GM12801 (cell line): Measurements from ENCODE around the gene SKA2.

ENCODE experiments used
- CTCF ChIP-seq: IDR thresholded peaks from one replicate; pipeline ENCODE4 v1.5.1; 2011; ENCODE audit warnings: control low read depth; ENCODE audit not compliant: insufficient read length; ENCODE audit errors: extremely low read depth

SKA2 gene

GRCh38 chr17:59107306-59107670, 47.7 kb downstream of the SKA2 start:
- TF ChIP-seq CTCF, result no peak

GRCh38 chr17:59106463-59107305, 48.3 kb downstream of the SKA2 start, which contains the start of gene TRIM37:
Gene TRIM37, minus strand, starts transcription at chr17:59106880. Its CDS starts 419 bp downstream, at chr17:59106461.
- no peak for TF ChIP-seq CTCF

GRCh38 chr17:59105852-59106462, 49.0 kb downstream of the SKA2 start:
- TF ChIP-seq CTCF, result no peak

- TF ChIP-seq CTCF, result no peak
These were observed 53.8 kb downstream of the SKA2 start for GRCh38 chr17:59101178-59101577.

GRCh38 chr17:59097876-59098275, 57.1 kb downstream of the SKA2 start:
- no peak for TF ChIP-seq CTCF

GRCh38 chr17:59094861-59095530, 60.0 kb downstream of the SKA2 start:
- TF ChIP-seq CTCF, result no peak

GRCh38 chr17:59093702-59094231, 61.2 kb downstream of the SKA2 start:
- TF ChIP-seq CTCF, result no peak
